ENCODE data around the gene PEX26.

- TF ChIP-seq, protein P1, sequence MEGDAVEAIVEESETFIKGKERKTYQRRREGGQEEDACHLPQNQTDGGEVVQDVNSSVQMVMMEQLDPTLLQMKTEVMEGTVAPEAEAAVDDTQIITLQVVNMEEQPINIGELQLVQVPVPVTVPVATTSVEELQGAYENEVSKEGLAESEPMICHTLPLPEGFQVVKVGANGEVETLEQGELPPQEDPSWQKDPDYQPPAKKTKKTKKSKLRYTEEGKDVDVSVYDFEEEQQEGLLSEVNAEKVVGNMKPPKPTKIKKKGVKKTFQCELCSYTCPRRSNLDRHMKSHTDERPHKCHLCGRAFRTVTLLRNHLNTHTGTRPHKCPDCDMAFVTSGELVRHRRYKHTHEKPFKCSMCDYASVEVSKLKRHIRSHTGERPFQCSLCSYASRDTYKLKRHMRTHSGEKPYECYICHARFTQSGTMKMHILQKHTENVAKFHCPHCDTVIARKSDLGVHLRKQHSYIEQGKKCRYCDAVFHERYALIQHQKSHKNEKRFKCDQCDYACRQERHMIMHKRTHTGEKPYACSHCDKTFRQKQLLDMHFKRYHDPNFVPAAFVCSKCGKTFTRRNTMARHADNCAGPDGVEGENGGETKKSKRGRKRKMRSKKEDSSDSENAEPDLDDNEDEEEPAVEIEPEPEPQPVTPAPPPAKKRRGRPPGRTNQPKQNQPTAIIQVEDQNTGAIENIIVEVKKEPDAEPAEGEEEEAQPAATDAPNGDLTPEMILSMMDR (IDR thresholded peaks at IDR 0.05), result no peak
- TF ChIP-seq POLR2A (IDR thresholded peaks at IDR 0.05), result no peak
These were observed 44.3 kb downstream of the PEX26 start for GRCh38 chr22:18121954-18122554.
